HL-60 (cell line): ENCODE results near the gene TRNT1.

Experiments
- GABPA ChIP-seq: IDR thresholded peaks from 2 replicates; pipeline ENCODE4 v1.6.1; 2012; ENCODE audit warnings: low read depth
- POLR2AphosphoS5 ChIP-seq: IDR thresholded peaks from 2 replicates; pipeline ENCODE4 v1.6.1; 2012; ENCODE audit warnings: low read depth
- TF ChIP-seq, protein P1 (sequence below): IDR thresholded peaks from one replicate; pipeline ENCODE4 v1.5.1; 2011; ENCODE audit warnings: low read length, control low read depth, inconsistent platforms; ENCODE audit not compliant: insufficient read depth

DNA sequence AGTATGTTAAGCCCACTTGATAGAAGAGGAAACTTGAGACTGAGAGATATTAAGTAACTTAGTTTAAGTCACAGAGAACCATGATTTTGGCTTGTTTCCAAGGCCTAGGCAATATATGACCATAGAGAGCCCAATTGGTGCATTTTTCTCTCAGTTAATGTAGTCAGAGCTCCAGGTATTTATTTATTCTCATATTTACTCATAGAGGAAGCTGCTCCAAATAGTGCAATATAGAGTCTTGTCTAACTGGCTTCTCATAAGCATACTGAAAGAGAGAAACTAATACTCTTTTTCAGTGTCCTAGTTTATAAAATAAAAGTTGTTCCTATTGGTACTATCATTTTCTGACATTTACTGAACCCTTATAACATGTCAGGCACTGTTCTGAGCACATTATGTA is 15.2 kb downstream of the TRNT1 start:
- TF ChIP-seq, protein P1, sequence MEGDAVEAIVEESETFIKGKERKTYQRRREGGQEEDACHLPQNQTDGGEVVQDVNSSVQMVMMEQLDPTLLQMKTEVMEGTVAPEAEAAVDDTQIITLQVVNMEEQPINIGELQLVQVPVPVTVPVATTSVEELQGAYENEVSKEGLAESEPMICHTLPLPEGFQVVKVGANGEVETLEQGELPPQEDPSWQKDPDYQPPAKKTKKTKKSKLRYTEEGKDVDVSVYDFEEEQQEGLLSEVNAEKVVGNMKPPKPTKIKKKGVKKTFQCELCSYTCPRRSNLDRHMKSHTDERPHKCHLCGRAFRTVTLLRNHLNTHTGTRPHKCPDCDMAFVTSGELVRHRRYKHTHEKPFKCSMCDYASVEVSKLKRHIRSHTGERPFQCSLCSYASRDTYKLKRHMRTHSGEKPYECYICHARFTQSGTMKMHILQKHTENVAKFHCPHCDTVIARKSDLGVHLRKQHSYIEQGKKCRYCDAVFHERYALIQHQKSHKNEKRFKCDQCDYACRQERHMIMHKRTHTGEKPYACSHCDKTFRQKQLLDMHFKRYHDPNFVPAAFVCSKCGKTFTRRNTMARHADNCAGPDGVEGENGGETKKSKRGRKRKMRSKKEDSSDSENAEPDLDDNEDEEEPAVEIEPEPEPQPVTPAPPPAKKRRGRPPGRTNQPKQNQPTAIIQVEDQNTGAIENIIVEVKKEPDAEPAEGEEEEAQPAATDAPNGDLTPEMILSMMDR: no peak
- no peak for TF ChIP-seq POLR2AphosphoS5
- TF ChIP-seq GABPA: no peak
